Kasumi-1 (cell line): ENCODE measurements around the gene HDAC1.
A peak's percentile ranks its signal among the peaks of the same experiment; 100 is the strongest.

Source experiments
- DNase-seq, 2 experiments: peaks; one replicate each; lab custom pipeline; 2025; lab: John Stamatoyannopoulos, UW

The HDAC1 gene

DNA sequence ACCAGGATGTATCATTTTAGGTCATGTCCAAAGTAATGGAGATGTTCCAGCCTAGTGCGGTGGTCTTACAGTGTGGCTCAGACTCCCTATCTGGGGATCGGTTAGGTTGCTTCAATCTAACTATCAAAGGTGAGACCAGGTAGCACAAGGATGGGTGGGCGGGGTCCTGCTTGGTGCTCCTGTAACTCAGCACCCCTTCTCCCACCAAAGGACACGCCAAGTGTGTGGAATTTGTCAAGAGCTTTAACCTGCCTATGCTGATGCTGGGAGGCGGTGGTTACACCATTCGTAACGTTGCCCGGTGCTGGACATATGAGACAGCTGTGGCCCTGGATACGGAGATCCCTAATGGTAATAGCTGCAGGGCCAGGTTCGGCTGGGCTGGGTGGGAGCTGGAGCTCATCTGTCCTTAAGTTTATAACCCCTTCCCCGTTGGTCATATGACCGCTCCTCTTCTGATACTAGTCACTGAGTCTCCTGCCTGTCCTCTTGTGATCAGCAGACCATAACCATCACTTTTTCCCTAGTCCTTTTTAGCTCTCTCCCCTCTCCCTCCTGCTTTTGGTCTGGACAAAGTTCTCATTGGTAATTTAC lies 38.8 kb downstream of the HDAC1 start:
- DNase-seq = no peak

DNA sequence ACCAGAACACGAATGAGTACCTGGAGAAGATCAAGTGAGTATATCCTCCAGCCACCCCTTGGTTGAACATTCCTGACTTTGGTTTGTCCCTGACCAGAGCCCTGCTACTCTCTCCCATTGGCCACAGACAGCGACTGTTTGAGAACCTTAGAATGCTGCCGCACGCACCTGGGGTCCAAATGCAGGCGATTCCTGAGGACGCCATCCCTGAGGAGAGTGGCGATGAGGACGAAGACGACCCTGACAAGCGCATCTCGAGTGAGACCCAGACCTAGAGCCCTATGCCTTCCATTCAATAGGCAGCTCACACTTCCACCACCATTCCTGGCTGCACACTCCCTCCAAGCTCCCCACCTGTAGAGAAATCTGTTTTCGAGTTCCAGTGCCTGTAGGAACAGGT lies 39.7 kb downstream of the HDAC1 start:
- DNase-seq = no peak

DNA sequence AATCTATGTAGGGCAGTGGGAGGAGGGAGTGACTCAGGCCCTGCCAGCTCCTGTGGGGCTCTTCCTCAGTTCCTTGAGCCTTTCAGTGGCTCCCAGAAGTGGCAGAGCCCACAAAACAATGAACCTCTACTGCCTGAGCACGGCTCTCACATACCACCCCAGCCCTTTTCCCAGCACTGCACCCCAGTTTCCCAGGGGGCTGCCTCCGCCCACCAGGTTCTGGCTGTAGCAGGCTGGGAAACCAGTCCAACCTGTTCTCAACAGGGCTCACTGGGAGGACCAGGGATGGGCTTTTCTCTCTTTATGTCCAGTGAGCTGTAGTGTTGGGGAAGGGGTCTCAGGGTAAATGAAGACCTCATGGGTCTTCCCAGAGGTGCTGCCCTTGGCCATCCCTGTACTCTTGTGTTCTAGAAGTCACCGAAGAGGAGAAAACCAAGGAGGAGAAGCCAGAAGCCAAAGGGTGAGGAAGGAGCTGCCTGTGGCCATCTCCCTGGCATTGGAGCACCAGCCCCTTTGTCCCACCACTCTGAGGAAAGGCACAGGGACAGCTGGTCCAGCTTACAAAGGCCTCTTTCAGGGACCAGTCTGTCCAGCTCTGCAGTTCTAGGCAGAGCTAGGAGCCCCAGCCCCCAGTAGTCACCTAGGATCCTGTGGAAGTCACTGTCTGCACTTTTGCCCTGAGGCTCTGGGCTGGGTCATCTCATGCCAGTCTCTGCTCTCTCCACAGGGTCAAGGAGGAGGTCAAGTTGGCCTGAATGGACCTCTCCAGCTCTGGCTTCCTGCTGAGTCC lies 40.6 kb downstream of the HDAC1 start:
- no peak for DNase-seq

DNA sequence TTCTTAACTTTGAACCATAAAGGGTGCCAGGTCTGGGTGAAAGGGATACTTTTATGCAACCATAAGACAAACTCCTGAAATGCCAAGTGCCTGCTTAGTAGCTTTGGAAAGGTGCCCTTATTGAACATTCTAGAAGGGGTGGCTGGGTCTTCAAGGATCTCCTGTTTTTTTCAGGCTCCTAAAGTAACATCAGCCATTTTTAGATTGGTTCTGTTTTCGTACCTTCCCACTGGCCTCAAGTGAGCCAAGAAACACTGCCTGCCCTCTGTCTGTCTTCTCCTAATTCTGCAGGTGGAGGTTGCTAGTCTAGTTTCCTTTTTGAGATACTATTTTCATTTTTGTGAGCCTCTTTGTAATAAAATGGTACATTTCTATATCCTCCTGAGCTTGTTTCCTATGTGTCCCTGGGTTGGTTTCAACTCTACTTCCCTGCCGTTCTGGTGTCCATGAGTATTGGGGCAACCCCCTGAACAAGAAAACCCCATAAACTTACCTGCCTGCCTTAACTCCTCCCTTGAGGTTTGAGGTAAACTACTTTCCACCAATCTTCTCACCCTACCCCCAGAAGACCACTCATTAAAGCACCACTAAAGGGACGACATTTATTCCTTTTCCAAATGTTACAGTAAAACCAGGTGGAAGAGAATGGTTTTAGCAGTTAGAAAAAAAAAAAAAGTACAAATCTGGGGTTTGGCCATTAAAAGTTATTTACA lies 41.5 kb downstream of the HDAC1 start:
- no peak for DNase-seq

DNA sequence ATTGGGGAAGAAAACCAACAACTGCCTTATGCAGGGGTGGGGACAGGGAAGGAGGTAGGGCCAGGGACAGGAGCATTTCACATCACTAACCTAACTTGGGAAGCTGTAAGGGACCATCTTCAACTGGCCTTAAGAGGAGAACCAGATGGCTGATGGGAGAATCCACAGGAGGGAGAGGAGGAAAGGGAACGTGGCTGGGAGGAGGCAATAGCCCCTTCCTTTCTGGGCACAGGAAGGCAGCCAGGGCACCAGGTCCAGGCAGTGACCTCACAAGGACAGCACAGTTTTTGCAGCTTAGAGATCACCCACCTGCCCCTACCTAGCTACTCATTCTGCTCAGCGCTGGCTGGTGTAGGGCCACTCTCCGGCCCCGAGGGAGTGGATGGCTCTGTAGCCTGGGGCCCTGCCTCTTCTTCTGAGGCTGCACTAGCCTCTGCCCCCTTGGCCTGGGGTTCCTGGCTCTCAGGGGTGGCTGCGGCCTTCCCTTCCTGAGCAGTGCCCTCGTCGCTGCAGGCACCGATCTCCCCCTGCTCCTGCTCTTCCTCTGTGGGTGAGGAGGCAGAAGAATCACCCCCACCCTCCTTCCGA lies 42.5 kb downstream of the HDAC1 start:
- DNase-seq = no peak

DNA sequence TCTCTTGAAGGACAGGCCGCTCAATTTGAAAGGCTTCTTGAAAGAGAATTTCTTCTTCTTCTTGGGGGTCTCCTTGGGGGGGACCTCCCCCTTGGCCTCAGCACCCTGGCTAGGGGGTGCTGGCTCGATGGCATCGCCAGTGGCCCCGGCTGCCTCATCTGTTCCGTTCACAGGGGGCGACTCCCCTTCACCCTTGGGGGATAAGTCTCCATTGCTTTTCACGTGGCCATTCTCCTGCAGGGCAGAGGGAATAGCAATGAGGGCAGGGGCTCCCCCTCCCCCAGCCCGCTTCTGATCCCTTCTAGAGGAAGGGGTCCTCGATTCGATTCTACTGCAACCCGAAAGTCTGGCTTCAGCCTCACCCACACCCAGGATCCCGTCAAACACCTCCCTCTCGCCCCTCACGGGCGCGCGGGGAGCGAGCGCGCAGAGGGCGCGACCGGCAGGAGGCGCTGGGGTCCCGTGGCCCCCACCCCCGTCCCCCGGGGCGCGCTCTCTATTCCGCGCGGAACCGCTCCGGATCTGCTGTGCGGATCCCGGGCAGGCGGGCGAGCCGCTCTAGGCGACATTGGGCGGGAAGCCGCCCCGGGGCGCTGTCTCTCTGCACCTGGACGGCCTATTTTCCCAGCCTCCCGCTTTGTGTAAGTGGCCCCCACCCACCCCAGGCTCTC lies 43.1 kb downstream of the HDAC1 start:
- peak; percentile 33 to 41 for DNase-seq

DNA sequence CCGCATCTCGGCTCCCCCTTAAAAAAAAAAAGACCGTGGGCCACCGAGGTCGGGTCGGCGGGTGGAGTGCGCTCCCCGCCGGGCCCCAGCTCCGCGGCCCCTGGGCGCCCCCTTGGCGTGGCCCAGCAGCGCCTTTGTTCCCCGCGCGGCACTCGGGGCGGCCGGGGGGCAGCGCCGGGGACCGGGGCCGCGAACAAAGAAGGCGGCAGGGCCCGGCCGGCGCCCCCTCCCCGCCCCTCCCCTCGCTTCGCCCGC lies 43.6 kb downstream of the HDAC1 start:
- no peak for DNase-seq

DNA sequence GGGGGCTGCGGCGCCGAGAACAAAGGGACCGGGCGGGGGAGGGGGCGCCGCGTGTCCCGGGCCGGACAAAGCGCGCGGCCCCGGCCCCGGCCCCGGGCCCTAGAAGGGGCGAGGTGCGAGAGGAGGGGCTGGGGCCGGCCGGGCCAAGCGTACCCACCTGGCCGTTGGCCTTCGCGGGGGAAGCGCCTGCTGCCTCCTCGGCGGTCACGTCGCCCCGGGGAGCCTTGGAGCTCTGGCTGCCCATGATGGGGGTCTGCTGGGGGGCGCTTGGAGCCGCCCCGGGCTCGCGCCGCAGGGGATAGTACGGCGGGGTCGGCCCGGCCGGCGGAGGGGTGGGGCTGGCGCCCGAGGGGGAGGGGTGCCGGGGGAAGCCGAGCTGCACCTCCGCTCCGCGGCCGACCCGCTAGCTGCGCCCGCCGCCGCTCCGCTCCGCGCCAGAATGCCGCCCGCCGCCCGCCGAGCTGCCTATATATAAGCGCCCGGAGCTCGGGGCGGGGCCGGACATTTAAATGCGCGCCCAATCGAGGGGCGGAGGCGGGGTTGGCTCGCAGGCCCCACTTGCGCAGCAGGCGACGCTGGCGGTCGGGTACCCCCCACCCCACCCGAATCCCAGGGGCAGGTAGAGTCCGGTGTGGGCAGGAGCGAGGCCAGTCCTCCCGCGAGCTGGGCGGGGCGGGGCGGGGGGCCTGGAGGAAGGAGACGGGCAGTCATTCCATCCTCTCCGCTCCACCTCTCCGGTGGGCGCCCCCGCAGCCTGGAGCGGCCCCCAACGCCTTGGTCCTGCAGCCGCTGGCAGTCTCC lies 44.1 kb downstream of the HDAC1 start, which contains the start of gene MARCKSL1:
Gene MARCKSL1 (minus strand): TSS at position 444 of the 801 bp plus-strand sequence. CDS start 200 bp downstream, at position 244.
- DNase-seq = peak; percentile 40 to 50

DNA sequence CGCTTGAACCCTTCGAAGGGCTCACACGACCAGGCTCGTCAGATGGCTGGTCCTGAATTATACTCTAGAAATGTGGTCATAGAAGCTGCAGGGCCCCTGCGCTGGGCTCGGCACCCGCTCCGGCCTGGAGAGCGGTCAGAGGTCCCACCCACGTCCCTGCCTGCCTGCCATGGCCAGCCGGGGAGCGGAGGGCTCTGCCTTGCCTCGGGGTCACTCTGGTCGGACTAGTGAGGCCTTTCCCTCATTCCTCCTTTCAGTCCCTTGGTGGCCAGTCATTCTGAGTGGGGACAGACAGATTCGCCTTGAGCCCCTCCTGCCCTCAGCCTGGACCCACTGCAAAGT lies 44.7 kb downstream of the HDAC1 start:
- DNase-seq = no peak

DNA sequence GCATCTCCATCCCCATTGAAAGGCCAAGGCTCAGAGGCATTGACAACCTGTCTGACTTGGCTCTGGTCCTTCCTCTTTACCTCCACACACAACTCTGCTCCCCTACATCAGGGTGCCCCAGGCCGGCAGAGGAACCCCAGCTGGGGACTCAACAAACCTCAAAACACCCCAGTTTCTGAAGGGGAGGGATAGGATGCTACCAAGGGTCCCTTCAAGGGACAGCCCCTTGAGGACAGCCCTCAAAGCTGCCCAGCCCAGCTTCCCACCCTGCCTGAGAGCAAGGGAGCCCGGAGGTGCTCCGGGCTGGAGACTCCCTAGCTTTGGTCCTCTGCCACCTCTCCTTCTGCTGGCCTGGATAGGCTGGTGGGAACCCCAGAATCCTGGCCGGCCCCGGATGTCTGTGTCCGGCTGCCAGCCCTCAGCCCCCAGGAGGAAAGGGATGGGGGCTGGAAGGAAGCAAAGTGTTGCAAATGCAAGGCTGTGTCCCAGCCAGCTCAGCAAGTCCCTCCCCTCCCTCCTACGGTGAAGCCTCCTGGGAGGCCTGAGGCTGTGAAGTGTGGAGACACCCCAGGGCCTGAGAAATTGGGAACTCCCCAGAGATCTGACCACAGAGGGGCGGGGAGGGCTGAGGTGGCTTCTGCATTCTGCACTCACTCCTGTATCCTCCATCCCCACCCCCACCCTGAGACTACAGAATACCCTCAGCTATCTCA lies 45.2 kb downstream of the HDAC1 start:
- peak; percentile 90 to 93 for DNase-seq

DNA sequence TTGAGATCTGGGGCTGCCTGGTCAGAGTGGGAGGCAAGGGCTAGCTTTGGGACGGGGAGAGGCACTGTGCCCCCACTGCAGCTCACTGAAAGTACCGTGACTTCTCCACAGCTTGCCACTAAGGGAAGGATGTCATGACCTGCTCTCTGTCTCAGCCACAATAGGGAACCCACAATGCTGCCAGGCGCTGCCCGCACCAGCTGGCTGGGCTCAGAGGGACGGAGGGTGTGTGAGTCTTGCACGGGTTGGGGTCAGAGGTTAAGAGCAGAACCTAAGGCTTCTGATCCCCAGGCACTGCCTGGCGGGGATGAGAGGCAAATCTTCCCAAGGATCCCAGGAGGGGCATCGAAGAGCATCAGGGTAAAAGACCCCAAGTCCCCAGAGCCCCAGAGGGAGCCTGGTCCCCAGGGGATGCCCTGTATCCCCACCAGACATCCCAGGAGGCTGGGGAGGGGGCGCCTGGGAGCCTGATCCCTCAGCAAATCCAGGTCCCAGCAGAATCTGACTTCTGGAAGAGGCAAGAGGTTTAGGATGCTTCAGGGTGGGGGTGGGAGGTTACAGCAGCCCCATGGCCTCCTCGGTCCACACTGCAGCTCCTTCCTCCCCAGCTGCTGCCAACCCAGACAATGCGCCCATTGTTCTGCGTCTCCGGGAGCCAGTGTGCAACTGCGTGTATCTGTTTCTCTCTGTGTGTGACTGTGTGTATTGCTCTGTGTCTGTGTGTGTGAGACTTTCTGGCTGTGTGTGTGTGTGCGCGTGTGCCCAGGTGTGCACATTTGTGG lies 46.2 kb downstream of the HDAC1 start:
- no peak for DNase-seq

DNA sequence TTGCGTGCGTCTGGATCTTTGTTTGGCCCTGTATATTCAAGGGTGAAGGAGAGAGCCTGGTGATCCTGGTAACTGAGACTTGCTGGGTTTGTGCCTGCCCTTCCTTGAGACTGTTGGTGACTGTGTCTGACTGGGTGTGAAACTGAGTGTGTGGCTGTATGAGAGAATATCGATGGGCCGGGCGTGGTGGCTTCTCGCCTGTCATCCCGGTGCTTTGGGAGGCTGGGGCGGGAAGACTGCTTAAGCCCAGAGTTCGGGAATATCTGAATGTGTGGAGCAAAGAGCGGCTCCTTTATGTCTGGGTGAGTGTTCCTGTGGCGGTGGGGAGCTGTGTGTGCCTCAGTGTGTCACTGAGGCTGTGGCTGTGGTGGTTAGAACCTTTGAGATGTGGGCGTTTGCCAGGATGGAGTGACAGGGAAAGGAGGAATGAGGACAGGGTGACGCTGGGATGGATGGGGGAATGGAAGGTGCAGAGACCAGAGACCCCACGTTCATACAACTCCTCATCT lies 46.8 kb downstream of the HDAC1 start:
- DNase-seq = no peak

DNA sequence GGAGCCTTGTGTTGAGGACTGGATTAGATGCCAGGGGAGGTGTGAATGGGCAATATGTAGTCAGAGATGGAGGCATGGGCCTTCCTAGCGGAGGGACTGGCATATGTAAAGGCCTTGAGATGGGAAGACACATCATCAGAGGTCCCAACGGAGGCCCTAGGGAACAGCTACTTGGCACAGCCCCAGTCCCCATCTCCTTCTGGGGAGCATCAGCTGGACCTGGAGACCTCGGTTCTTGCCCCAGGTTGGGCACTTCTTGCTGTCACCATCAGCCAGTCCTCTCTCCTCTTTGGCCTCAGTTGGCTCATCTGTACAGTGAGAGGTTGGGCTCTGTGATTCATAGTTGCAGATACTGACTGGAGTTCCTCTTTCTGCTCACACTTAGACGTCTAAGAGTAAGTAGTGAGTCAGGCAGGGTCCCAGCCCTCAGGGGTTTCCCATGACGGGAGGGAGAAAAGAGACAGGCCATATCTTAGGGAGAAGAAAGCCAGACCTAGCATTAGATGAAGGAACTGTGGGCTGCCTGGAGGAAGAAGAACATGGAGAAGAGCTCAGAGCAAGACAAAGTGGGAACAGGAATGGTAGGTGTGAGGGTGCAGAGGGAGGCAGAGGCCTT lies 47.6 kb downstream of the HDAC1 start:
- peak; percentile 92 to 93 for DNase-seq

DNA sequence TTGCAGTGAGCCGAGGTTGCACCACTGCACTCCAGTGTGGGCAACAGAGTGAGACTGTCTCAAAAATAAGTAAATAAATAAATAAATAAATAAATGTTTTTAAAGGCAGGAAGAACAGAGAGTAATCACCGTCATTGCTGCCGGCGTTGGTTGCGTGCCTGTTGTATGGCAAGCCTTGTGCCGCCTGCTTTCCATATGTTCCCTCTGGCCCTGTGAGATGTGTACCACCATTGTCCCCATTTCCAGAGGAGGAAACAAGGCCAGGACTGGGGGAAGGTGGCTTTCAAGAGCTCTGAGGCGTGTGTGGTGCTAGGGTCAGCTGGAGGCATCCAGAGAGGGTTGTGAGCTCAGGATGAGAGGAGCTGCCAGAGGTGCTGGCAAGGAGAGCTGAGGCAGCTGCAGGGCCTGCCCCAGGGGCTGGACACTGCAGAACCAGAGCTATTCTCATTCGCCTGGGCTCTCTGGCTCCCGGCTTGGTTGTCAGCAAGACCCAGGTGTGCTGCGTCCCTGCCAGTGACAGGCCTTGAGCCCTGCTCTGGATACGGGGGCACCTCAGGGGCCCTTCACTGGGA lies 49.4 kb downstream of the HDAC1 start:
- DNase-seq = no peak

DNA sequence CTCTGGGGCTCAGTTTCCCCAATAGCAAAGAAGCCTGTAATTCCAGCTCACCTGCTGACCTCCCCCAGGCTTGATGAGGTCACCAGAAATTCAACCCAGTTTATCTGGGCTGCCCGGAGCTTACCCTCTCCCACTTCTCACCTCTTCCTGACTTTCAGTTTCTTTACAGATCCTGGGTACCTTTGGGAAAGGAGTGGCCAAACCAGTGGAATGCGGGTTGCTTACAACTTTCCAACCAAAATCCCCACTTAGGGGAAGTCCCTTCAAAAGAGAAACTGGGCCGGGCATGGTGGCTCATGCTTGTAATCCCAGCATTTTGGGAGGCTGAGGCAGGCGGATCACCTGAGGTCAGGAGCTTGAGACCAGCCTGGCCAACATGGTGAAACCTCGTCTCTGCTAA lies 50.1 kb downstream of the HDAC1 start:
- DNase-seq = no peak

DNA sequence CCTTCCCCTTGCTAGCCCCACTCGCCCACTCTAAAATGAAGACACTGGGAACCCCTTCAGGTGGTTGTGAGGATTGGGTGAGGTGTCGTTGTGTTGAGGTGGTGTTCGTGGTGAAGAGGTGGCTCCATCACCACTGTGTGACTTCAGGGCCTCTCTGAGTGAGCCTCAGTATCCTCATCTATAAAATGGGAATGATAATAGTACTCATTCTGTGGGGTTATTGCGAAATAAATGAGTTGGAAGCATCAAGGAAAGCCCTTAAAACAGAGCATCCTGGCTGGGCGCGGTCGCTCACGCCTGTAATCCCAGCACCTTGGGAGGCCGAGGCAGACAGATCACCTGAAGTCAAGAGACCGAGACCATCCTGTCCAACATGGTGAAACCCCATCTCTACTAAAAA lies 50.8 kb downstream of the HDAC1 start:
- no peak for DNase-seq

DNA sequence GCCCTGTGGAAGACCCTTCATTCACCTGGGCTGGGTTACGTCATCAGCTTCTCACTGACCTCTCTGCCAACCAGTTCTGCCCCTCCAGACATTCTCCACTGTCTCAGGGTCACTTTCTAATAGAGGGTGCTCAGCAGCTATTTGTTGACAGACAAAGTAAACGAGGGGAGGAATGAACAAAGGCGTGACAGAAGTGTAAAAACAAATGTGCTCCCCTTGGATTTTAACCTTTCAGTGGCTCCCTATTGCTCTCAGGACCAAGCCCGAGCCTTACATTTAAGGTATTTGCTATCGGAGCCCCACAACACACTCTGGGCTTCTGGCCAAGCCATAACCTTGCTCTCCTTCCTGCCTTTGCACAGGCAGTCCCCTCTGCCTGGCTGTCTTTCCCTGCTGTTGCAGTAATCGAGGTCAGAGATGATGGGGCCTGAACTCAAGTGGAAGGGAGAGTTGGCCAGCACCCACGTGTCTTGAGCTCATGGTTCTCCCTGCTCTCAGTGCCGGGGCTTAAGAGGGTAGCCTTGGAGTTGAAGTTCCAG lies 53.5 kb downstream of the HDAC1 start:
- DNase-seq = peak; percentile 63 to 75

DNA sequence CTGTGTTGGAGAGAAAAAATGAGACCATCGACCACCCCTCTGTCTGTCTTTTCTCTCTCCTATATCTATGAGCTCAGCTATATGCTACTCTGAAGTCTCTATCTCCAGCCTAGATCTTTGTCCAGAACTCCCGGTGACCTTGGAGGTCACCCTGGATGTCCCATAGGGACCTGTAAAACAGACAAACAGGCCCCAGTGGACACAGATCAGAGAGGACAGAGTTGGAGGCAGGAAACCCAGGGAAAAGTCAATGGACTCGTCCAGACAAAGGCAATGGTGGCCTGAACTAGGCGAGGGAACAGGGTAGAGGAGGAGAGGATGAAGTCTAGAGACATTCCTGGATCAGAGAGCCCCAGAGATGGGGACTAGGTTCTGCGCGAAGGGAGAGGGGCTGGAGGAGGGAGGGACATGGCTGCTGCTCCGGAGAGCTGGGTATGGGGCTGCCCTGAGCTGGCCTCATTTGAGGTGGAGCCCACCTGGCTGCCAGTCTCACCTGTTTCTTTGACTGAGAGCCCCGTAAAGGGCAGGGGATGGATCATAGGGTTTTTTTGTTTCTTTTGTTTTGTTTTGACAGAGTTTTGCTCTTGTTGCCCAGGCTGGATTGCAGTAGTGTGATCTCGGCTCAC lies 54.8 kb downstream of the HDAC1 start:
- DNase-seq = no peak
